ENCODE measurements around the gene RANBP3. TPM values are rescaled to one million over a fixed set of nuclear protein-coding genes. Genes with fewer than 3 reads are reported as not detected.

The RANBP3 gene
- total RNA-seq, 3 donors from 2014 or later, result 54.4 to 66.2 (median 64.9) TPM

- no peaks in the 10 kb centered on the region for H3K9me3 ChIP-seq
- H3K36me3 ChIP-seq, result peaks cover 7% of the 10 kb centered on the region
- H3K4me1 ChIP-seq, result peaks cover 0 to 8% of the 10 kb centered on the region in 2 donors
- TF ChIP-seq POLR2AphosphoS5 (IDR thresholded peaks at IDR 0.05) (no peak), POLR2A (IDR thresholded peaks at IDR 0.05) (no peak)
- TF ChIP-seq, protein P1, sequence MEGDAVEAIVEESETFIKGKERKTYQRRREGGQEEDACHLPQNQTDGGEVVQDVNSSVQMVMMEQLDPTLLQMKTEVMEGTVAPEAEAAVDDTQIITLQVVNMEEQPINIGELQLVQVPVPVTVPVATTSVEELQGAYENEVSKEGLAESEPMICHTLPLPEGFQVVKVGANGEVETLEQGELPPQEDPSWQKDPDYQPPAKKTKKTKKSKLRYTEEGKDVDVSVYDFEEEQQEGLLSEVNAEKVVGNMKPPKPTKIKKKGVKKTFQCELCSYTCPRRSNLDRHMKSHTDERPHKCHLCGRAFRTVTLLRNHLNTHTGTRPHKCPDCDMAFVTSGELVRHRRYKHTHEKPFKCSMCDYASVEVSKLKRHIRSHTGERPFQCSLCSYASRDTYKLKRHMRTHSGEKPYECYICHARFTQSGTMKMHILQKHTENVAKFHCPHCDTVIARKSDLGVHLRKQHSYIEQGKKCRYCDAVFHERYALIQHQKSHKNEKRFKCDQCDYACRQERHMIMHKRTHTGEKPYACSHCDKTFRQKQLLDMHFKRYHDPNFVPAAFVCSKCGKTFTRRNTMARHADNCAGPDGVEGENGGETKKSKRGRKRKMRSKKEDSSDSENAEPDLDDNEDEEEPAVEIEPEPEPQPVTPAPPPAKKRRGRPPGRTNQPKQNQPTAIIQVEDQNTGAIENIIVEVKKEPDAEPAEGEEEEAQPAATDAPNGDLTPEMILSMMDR (IDR thresholded peaks at IDR 0.05), result no peak
- no peak for DNase-seq (ENCODE audit: low spot score in 2 of 2)
- no peak overlapping the region for H3K4me3 ChIP-seq
- H3K27ac ChIP-seq, result peak overlapping the region in 1 of 2 donors; percentile 68
- intact Hi-C loops (cut with DNase I; ENCODE audit: low total_unique reads), result no loop called here
- no peaks in the 10 kb centered on the region for H3K27me3 ChIP-seq
These were observed 82.0 kb downstream of the RANBP3 start for GRCh38 chr19:5895890-5896289.

GRCh38 chr19:5895409-5895808 lies 82.5 kb downstream of the RANBP3 start:
- no peak for DNase-seq (ENCODE audit: low spot score in 2 of 2)
- no peaks in the 10 kb centered on the region for H3K9me3 ChIP-seq
- peak overlapping the region; percentile 48 to 68 for H3K27ac ChIP-seq
- H3K4me1 ChIP-seq, result peaks cover 0 to 8% of the 10 kb centered on the region in 2 donors
- no peaks in the 10 kb centered on the region for H3K27me3 ChIP-seq
- peaks cover 7% of the 10 kb centered on the region for H3K36me3 ChIP-seq
- TF ChIP-seq POLR2AphosphoS5 (IDR thresholded peaks at IDR 0.05) (no peak), POLR2A (IDR thresholded peaks at IDR 0.05) (no peak)
- TF ChIP-seq, protein P1 (IDR thresholded peaks at IDR 0.05), result no peak
- intact Hi-C loops (cut with DNase I; ENCODE audit: low total_unique reads), result no loop called here
- no peak overlapping the region for H3K4me3 ChIP-seq

- H3K27ac ChIP-seq, result peak overlapping the region; percentile 48 to 68
- H3K36me3 ChIP-seq, result peaks cover 7% of the 10 kb centered on the region
- peaks cover 0 to 3% of the 10 kb centered on the region in 2 donors for H3K27me3 ChIP-seq
- no peaks in the 10 kb centered on the region for H3K9me3 ChIP-seq
- no peak overlapping the region for H3K4me3 ChIP-seq
- H3K4me1 ChIP-seq, result peaks cover 0 to 8% of the 10 kb centered on the region in 2 donors
- no peak for DNase-seq (ENCODE audit: low spot score in 2 of 2)
- TF ChIP-seq POLR2AphosphoS5 (IDR thresholded peaks at IDR 0.05) (no peak), POLR2A (IDR thresholded peaks at IDR 0.05) (no peak)
- TF ChIP-seq, protein P1 (IDR thresholded peaks at IDR 0.05), result no peak
- intact Hi-C loops (cut with DNase I; ENCODE audit: low total_unique reads), result no loop called here
These were observed 83.1 kb downstream of the RANBP3 start for GRCh38 chr19:5894704-5895349.

DNA sequence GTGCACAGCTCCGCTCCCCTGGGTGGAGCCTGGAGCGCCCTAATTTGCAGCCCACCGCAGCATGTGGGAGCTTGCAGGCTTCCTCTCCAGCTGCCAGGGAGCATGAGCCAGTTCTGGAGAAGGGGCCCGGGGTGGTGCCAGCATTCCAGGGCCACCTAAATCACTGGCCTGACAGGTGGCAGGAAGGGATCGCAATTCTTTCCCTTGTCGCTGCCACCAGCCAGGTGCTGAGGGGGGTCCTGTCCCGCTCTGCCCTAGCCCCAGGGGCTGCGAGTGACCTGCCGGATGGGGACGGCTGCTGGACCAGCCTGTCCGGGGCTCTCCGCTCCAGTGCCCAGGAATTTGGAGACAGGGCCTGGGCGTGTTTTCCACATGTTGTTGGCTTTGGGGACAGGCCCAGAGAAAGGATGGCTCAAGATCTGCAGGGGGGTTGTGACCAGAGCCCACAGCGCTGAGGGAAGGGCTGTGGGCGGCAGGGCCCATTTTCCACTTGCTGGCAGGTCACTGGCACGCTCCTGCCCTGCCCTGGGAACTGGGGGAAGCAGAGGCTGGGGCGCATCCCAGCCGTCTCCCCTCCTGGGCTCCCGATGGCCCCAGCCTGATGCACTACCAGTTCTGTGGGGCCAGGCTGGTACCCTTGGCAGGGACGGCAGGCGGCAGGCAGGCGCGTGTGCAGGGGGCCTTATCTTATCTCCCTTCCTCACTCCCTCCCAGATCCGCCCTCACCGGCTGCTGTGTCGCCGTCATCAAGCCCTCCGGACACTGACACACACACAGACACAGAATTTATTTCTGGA lies 83.8 kb downstream of the RANBP3 start:
- H3K9me3 ChIP-seq, result no peaks in the 10 kb centered on the region
- H3K27me3 ChIP-seq, result peaks cover 0 to 3% of the 10 kb centered on the region in 2 donors
- H3K36me3 ChIP-seq, result peaks cover 7% of the 10 kb centered on the region
- no peak for TF ChIP-seq POLR2A (IDR thresholded peaks at IDR 0.05)
- TF ChIP-seq, protein P1 (IDR thresholded peaks at IDR 0.05), result no peak
- TF ChIP-seq POLR2AphosphoS5 (IDR thresholded peaks at IDR 0.05), result no peak
- H3K27ac ChIP-seq, result peak overlapping the region in 1 of 2 donors; percentile 68
- H3K4me3 ChIP-seq, result peak overlapping the region in 1 of 3 donors; percentile 19
- intact Hi-C loops (cut with DNase I; ENCODE audit: low total_unique reads), result no loop called here
- H3K4me1 ChIP-seq, result peaks cover 0 to 8% of the 10 kb centered on the region in 2 donors
- peak in 1 of 2 donors; percentile 70 for DNase-seq (ENCODE audit: low spot score in 2 of 2)
